ENCODE measurements around the gene TRIM33. TPM values are rescaled to one million over a fixed set of nuclear protein-coding genes. Genes with fewer than 3 reads are reported as not detected.

TRIM33 gene
- total RNA-seq, 1 donor from 2014 or later = 75.4 TPM

- H3K4me3 ChIP-seq = no peak overlapping the region
- H3K9me3 ChIP-seq (ENCODE audit: low read depth) = no peaks in the 10 kb centered on the region
- H3K4me1 ChIP-seq = peaks cover 17% of the 10 kb centered on the region
- H4K20me1 ChIP-seq (ENCODE audit: low read depth) = peaks cover 89% of the 10 kb centered on the region
- H3K4me2 ChIP-seq = no peak overlapping the region
- peaks cover 22% of the 10 kb centered on the region for H3K9me3 Mint-ChIP-seq
- no peak overlapping the region for H2AFZ ChIP-seq (replicated peaks)
- H3K27ac Mint-ChIP-seq = no peak overlapping the region
- no peaks in the 10 kb centered on the region for H3F3A ChIP-seq (ENCODE audit: low read depth)
- no peak overlapping the region for H3K4me3 Mint-ChIP-seq
- no peak overlapping the region for H3K27ac ChIP-seq
- no peak for DNase-seq (ENCODE audit: low spot score)
- H3K9ac ChIP-seq = no peak overlapping the region
- peaks cover 99% of the 10 kb centered on the region for H3K79me2 ChIP-seq (ENCODE audit: low read depth)
- no peaks in the 10 kb centered on the region for H3K27me3 ChIP-seq
- TF ChIP-seq CTCF (IDR thresholded peaks at IDR 0.05) (no peak), EZH2 (IDR thresholded peaks at IDR 0.05) (no peak), EZH2phosphoT487 (IDR thresholded peaks at IDR 0.05) (no peak)
- H3K27me3 Mint-ChIP-seq (ENCODE audit: insufficient read depth, low read depth) = no peaks in the 10 kb centered on the region
- peaks cover 9% of the 10 kb centered on the region for H3K36me3 ChIP-seq
- peaks cover 22% of the 10 kb centered on the region for H3K4me1 Mint-ChIP-seq
- H3K36me3 Mint-ChIP-seq = peaks cover 54% of the 10 kb centered on the region
These were observed 7.0 kb downstream of the TRIM33 start for GRCh38 chr1:114503916-114504422.

- no peaks in the 10 kb centered on the region for H3F3A ChIP-seq (ENCODE audit: low read depth)
- H3K27ac Mint-ChIP-seq = no peak overlapping the region
- H3K27me3 ChIP-seq = no peaks in the 10 kb centered on the region
- H3K36me3 Mint-ChIP-seq = peaks cover 60% of the 10 kb centered on the region
- no peaks in the 10 kb centered on the region for H3K9me3 ChIP-seq (ENCODE audit: low read depth)
- no peak overlapping the region for H3K9ac ChIP-seq
- no peak overlapping the region for H3K4me3 Mint-ChIP-seq
- H3K4me3 ChIP-seq = no peak overlapping the region
- no peaks in the 10 kb centered on the region for H3K4me1 ChIP-seq
- no peak overlapping the region for H3K4me2 ChIP-seq
- H3K4me1 Mint-ChIP-seq = peaks cover 5% of the 10 kb centered on the region
- H3K36me3 ChIP-seq = peaks cover 6% of the 10 kb centered on the region
- H3K79me2 ChIP-seq (ENCODE audit: low read depth) = peaks cover 99% of the 10 kb centered on the region
- no peak overlapping the region for H3K27ac ChIP-seq
- H3K27me3 Mint-ChIP-seq (ENCODE audit: insufficient read depth, low read depth) = no peaks in the 10 kb centered on the region
- TF ChIP-seq EZH2 (IDR thresholded peaks at IDR 0.05) = no peak
- TF ChIP-seq EZH2phosphoT487 (IDR thresholded peaks at IDR 0.05) = no peak
- TF ChIP-seq CTCF (IDR thresholded peaks at IDR 0.05) = no peak
- H2AFZ ChIP-seq (replicated peaks) = no peak overlapping the region
- H4K20me1 ChIP-seq (ENCODE audit: low read depth) = peaks cover 84% of the 10 kb centered on the region
- DNase-seq (ENCODE audit: low spot score) = no peak
- peaks cover 33% of the 10 kb centered on the region for H3K9me3 Mint-ChIP-seq
These were observed 8.9 kb downstream of the TRIM33 start for GRCh38 chr1:114502080-114502479.

GRCh38 chr1:114499478-114499877 is 11.5 kb downstream of the TRIM33 start:
- Mint-ChIP-seq H3K27ac (no peak overlapping the region), H3K27me3 (ENCODE audit: insufficient read depth, low read depth) (no peaks in the 10 kb centered on the region), H3K4me3 (no peak overlapping the region), H3K9me3 (peaks cover 37% of the 10 kb centered on the region), H3K36me3 (peaks cover 55% of the 10 kb centered on the region), H3K4me1 (no peaks in the 10 kb centered on the region)
- no peaks in the 10 kb centered on the region for H3F3A ChIP-seq (ENCODE audit: low read depth)
- no peak for DNase-seq (ENCODE audit: low spot score)
- H3K9me3 ChIP-seq (ENCODE audit: low read depth) = no peaks in the 10 kb centered on the region
- no peak for TF ChIP-seq CTCF (IDR thresholded peaks at IDR 0.05)
- TF ChIP-seq EZH2 (IDR thresholded peaks at IDR 0.05) = no peak
- no peak for TF ChIP-seq EZH2phosphoT487 (IDR thresholded peaks at IDR 0.05)
- no peak overlapping the region for H3K27ac ChIP-seq
- no peak overlapping the region for H2AFZ ChIP-seq (replicated peaks)
- H3K36me3 ChIP-seq = no peaks in the 10 kb centered on the region
- H3K4me2 ChIP-seq = no peak overlapping the region
- H3K79me2 ChIP-seq (ENCODE audit: low read depth) = peaks cover 99% of the 10 kb centered on the region
- H3K4me1 ChIP-seq = no peaks in the 10 kb centered on the region
- no peak overlapping the region for H3K9ac ChIP-seq
- H4K20me1 ChIP-seq (ENCODE audit: low read depth) = peaks cover 67% of the 10 kb centered on the region
- no peaks in the 10 kb centered on the region for H3K27me3 ChIP-seq
- no peak overlapping the region for H3K4me3 ChIP-seq

Data from neural progenitor cell (in vitro differentiated cells).